Immature natural killer cell (primary cell): ENCODE data around the gene AKAP8. TPM values are rescaled to one million over a fixed set of nuclear protein-coding genes. Genes with fewer than 3 reads are reported as not detected.

Source experiments
- DNase-seq, 3 donors: peaks; one replicate each; pipeline ENCODE4 v3.0.0; 2022; ENCODE audit warnings: mixed read lengths in 1 of 3
- H3K27ac Mint-ChIP-seq, 6 donors: one replicate each; pipeline ENCODE4 v1.8.0; 2020; ENCODE audit warnings: mixed read lengths in 6 of 6, mild to moderate bottlenecking in 5 of 6, inconsistent platforms in 4 of 6, moderate library complexity in 3 of 6
- H3K27me3 Mint-ChIP-seq, 3 donors: one replicate each; pipeline ENCODE4 v1.8.0; 2020 to 2021; ENCODE audit warnings: low read depth in 3 of 3, mild to moderate bottlenecking in 3 of 3, mixed read lengths in 3 of 3, moderate library complexity in 3 of 3, inconsistent platforms in 1 of 3
- H3K36me3 Mint-ChIP-seq, 3 donors: one replicate each; pipeline ENCODE4 v1.8.0; 2020; ENCODE audit warnings: mixed read lengths in 3 of 3, inconsistent platforms in 2 of 3, mild to moderate bottlenecking in 2 of 3
- H3K4me1 Mint-ChIP-seq, 2 donors: one replicate each; pipeline ENCODE4 v1.8.0; 2020; ENCODE audit warnings: inconsistent platforms in 2 of 2, mild to moderate bottlenecking in 2 of 2, mixed read lengths in 2 of 2, moderate library complexity in 1 of 2
- H3K4me3 Mint-ChIP-seq, 5 donors: one replicate each; pipeline ENCODE4 v1.8.0; 2020; ENCODE audit warnings: mild to moderate bottlenecking in 5 of 5, mixed read lengths in 5 of 5, inconsistent platforms in 3 of 5, moderate library complexity in 3 of 5
- H3K9me3 Mint-ChIP-seq, 6 donors: one replicate each; pipeline ENCODE4 v1.8.0; 2020; ENCODE audit warnings: mild to moderate bottlenecking in 6 of 6, mixed read lengths in 6 of 6, inconsistent platforms in 4 of 6, moderate library complexity in 3 of 6
- polyA plus RNA-seq, 3 donors: library from polyadenylated mRNA; unstranded; fragments of 300-500 nt; fragmentation: Illumina TruSeq; gene quantifications; one replicate each; pipeline ENCODE4 v1.2.3, GENCODE V29; 2021

AKAP8 gene
- polyA plus RNA-seq, 3 donors from 2014 or later: 7.8 to 21.9 (median 11.1) TPM

GRCh38 chr19:15307169-15307568, 72.4 kb downstream of the AKAP8 start:
- no peak for DNase-seq
- H3K4me1 Mint-ChIP-seq: peaks cover 83% of the 10 kb centered on the region in 2 donors

DNA sequence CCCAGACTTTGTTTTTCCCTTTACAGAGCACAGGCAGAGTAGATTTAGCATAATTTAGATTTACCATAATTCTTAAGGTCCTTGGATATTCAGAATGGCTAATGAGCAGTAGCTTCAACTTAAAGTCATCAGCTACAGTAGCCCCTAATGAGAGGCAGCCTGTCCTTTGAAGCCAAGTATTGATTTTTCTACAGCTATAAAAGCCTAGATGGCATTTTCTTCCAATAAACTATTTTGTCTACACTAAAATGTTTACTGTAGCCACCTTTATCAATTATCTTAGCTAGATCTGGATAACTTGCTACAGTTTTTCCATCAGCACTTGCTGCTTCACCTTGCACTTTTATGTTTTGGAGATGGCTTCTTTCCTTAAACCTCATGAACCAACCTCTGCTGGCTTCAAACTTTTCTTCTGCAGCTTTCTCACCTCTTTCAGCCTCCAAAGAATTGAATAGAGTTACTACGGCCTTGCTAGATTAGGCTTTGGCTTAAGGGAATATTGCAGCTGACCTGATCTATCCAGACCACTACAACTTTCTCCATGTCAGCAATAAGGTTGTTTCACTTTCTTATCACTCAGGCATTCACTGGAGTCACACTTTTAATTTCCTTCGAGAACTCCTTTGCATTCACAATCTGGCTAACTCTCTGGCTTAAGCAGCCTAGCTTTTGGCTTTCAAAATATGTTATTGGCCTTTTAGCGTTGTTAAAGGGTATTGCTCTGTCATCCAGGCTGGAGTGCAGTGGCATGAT, 73.8 kb downstream of the AKAP8 start:
- H3K4me3 Mint-ChIP-seq: peak overlapping the region; percentile 38 to 68 (median 45)
- H3K27me3 Mint-ChIP-seq: no peaks in the 10 kb centered on the region
- peaks cover 80 to 83% of the 10 kb centered on the region in 2 donors for H3K4me1 Mint-ChIP-seq
- H3K36me3 Mint-ChIP-seq: no peaks in the 10 kb centered on the region
- H3K27ac Mint-ChIP-seq: peak overlapping the region in 5 of 6 donors; percentile 2 to 78 (median 56)
- no peaks in the 10 kb centered on the region for H3K9me3 Mint-ChIP-seq
- DNase-seq: no peak

More at GRCh38 chr19:15307169-15307568, 72.4 kb downstream of the AKAP8 start:
- peak overlapping the region in 2 of 5 donors; percentile 26 to 68 for H3K4me3 Mint-ChIP-seq
- no peaks in the 10 kb centered on the region for H3K36me3 Mint-ChIP-seq
- H3K27me3 Mint-ChIP-seq: no peaks in the 10 kb centered on the region
- no peaks in the 10 kb centered on the region for H3K9me3 Mint-ChIP-seq
- H3K27ac Mint-ChIP-seq: peak overlapping the region in 5 of 6 donors; percentile 3 to 55 (median 13)

DNA sequence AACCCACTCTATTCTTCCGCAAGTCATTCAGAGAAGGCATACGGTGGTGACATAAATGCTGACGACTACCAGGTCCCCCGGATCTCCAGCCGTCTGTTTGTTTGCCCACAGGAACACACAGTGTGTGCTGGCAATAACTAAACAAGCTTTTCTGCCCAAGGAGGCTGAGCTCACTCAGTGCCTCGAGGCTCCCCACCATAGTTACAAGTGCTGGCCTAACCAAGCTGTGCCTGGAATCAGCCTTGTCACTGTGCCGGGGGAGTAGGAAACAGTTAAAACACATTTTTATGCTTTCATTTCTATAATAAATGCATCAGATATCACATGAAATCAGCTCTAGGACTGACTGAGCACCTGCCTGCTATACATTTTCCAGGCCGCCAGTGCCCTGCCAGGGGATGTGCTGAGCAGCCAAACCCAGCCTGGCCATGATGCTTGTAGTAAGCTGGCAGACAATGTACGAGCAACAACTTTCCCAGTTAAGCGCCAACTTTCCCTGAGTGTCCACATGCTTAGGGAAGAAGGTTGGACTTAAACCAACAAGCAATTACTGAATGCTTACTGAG, 75.4 kb downstream of the AKAP8 start:
- Mint-ChIP-seq H3K27ac (peak overlapping the region; percentile 15 to 79 (median 62)), H3K4me3 (peak overlapping the region; percentile 17 to 71 (median 49)), H3K36me3 (no peaks in the 10 kb centered on the region), H3K27me3 (no peaks in the 10 kb centered on the region), H3K4me1 (peaks cover 82 to 87% of the 10 kb centered on the region in 2 donors), H3K9me3 (no peaks in the 10 kb centered on the region)
- DNase-seq: no peak

Other genes starting within 250 kb of the AKAP8 start
- gene NOTCH3, start 178.8 kb downstream of the AKAP8 start, polyA plus RNA-seq: not detected
- not detected for gene EPHX3, start 147.3 kb downstream of the AKAP8 start, polyA plus RNA-seq
- gene BRD4, start 47.2 kb downstream of the AKAP8 start, polyA plus RNA-seq: 10 to 100 TPM in 1 of 3 donors, 1 to 10 TPM in 2; 4.3 to 16.7 (median 7.0) TPM
- 10 to 100 TPM; 28.4 to 58.5 (median 29.6) TPM for gene AKAP8L, start 39.2 kb upstream of the AKAP8 start, polyA plus RNA-seq
- 1 to 10 TPM in 1 of 3 donors, under 1 TPM in 1, not detected in 1; 0.78 to 1.5 TPM for gene WIZ, start 70.2 kb upstream of the AKAP8 start, polyA plus RNA-seq
- 100 to 1,000 TPM in 1 of 3 donors, 10 to 100 TPM in 2; 71.5 to 114 (median 89.1) TPM for gene RASAL3, start 84.8 kb upstream of the AKAP8 start, polyA plus RNA-seq
- gene PGLYRP2, start 99.7 kb upstream of the AKAP8 start, polyA plus RNA-seq: under 1 TPM in 2 of 3 donors, not detected in 1; 0.10 to 0.17 TPM
- 1 to 10 TPM in 2 of 3 donors, not detected in 1; 1.3 to 2.7 TPM for gene CYP4F22, start 128.7 kb upstream of the AKAP8 start, polyA plus RNA-seq
- not detected for gene CYP4F8, start 235.4 kb upstream of the AKAP8 start, polyA plus RNA-seq